GM04503 (cell line): Measurements from ENCODE around the gene INPP5D.

Experiments
- DNase-seq: peaks from one replicate; pipeline ENCODE4 v3.0.0-alpha.2; 2012; ENCODE audit warnings: low read depth

The INPP5D gene

DNA sequence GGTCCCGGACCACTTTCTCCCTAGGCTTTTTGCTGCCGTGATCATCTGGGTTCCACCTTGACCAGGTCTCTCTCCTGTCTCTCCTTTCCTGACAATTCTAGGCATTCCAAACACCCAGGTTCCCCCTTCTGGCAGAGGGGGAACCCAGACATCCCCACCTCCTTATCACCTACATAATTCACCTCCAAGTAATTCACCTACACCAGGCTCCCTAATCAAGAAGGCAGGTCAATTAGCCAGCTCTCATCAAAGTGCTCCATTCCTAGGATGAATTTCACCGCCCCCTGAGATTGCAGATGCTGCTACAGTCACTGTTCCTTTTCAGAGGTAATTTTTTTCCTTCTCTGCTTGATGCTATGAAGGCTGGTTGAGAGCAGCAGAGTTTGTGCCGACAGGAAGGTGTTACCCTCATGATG, 149.0 kb downstream of the INPP5D start:
- DNase-seq = no peak

- no peak for DNase-seq
Measured at GRCh38 chr2:233209533-233210171, 149.5 kb downstream of the INPP5D start.

DNA sequence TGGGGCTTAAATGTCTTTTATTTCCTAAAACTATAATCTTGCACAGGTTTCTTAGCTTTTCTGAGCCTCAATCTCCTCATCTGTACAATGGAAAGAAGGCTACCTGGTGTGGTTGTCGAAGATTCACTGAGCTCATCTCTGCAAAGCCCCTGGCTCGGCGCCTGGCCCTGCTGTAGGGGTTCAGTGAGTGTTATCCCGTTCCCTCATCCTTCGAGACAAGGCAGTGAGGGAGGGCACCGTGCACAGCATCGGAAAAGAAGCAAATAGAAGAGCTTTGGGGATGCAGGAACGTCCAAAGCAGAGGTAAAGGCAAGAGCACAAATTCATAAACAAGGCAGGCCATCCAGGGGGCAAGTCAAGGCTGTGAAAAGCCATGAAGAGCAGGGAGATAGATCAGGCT, 150.1 kb downstream of the INPP5D start:
- DNase-seq = no peak

DNA sequence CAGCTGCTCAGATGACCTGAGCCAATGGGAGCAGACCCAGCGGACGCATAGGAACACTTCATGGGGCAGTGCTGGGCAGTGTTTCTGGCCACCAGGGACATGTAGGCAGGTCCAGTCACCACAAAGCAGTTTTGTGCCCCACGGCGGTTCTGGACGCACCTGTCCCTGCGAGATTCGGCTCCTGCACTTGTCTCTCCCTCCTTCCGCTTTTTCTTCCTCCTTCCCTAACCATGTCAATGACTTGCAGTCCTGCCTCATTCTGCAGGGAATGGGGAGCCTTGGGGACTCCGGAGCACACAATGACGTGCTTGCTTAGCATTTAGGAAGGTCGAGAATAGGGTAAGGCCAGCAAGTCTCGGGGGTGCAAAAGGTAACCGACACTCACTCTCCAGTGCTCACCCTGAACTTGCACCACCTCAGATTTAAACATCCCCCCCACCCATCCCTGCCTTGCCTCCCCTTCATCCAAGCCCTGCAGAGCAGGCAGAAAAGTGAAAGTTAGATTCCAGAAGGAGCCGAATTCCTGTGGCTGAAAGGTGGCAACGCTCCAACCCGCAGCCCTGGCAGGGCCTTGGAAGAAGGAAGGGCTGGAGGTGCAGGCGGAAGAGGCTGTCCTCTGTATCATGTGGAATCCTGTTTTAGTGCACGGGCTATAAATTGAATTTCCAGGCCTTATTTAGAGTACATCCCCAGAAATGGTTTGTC, 150.9 kb downstream of the INPP5D start:
- peak; percentile 62 for DNase-seq

DNA sequence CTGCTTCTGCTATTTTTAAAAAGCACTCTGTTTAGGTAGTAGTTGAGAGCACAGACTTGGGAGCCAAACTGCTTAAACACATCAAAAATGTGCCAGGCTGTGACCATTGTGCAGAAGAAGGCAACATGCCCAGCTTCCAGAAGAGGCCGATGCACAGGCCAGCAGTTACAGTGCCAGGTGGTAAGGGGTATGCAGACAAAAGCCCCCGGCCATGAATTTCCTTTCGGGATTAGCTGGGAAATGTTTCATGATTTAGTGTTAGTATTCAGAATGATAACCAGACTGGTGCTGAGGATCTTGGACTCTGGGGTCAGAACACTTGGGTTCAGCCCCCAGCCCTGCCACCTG, 151.4 kb downstream of the INPP5D start:
- no peak for DNase-seq

- DNase-seq = no peak
Measured at GRCh38 chr2:233213011-233213410, 152.9 kb downstream of the INPP5D start.

- DNase-seq = no peak
Measured at GRCh38 chr2:233213975-233214374, 153.8 kb downstream of the INPP5D start.

- DNase-seq = no peak
Measured at GRCh38 chr2:233217892-233218377, 157.8 kb downstream of the INPP5D start.

DNA sequence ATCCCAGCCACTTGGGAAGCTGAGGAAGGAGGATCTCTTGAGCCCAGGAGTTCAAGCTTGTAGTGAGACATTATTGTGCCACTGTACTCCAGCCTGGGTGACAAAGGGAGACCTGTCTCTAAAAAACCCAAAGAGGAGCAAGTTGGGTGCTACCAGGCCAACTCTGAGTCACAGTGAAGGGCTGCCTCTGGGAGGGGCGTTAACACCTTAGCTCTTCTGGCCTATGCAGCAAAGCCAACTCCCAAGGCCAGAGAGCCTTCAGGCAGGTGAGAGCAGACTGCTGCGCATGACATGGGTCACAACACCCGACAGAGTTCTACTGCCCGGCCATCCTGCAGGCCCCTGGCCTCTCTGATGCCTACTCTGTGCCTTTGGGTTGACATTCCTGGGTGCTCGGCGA, 158.7 kb downstream of the INPP5D start:
- no peak for DNase-seq

- no peak for DNase-seq
Measured at GRCh38 chr2:233219848-233220247, 159.7 kb downstream of the INPP5D start.

DNA sequence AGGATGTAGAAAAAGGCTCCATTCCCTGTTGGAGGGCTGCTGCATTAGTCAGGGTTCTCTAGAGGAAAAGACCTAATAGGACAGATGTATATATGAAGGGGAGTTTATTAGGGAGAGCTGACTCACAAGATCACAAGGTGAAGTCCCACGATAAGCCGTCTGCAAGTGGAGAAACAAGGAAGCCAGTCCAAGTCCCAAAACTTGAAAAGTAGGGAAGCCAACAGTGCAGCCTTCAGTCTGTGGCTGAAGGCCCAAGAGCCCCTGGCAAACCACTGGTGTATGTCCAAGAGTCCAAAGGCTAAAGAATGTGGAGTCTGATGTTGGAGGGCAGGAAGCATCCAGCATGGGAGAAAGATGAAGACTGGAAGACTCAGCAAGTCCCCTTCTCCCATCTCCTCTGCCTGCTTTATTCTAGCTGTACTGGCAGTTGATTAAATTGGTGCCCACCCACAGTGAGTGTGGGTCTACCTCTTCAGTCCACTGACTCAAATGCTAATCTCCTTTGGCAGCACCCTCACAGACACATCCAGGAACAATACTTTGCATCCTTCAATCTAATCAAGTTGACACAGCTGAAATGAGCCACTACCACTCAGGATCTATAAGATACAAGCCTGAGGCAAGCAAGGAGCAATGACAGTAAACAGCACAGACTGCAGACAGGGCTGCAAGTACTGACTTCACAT, 161.4 kb downstream of the INPP5D start:
- DNase-seq = no peak

- no peak for DNase-seq
Measured at GRCh38 chr2:233223059-233223894, 163.1 kb downstream of the INPP5D start.

- DNase-seq = no peak
Measured at GRCh38 chr2:233225230-233226068, 165.3 kb downstream of the INPP5D start.

- DNase-seq = no peak
Measured at GRCh38 chr2:233226511-233227031, 166.4 kb downstream of the INPP5D start.

DNA sequence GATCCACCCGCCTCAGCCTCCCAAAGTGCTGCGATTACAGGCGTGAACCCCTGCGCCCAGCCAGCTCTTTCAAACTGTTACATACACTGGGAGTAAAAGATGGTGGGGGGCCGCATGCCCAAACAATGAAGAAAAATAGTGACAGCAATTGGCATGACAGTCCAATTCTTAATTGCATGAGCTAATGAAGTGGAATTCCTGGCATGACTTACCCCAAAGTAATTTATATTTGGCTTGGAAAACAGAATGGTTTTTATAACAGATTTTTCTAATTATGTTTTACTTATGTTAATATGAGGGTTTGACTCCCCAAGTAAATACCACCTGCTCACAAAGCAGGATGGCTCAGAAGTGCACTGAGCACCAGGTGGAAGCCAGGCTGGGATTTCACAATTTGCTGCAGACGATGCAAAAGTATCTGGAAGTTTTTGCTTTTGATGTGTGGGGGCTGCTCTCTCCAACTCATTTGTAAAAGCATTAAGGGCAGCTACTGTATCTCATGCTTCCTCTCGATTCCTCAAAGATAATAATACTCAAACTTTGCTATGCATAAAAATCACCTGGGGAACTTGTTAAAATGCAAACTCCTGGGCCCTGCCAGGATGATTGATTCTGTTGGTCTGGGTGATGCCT, 167.3 kb downstream of the INPP5D start:
- DNase-seq = no peak

- no peak for DNase-seq
Measured at GRCh38 chr2:233228376-233228775, 168.2 kb downstream of the INPP5D start.

DNA sequence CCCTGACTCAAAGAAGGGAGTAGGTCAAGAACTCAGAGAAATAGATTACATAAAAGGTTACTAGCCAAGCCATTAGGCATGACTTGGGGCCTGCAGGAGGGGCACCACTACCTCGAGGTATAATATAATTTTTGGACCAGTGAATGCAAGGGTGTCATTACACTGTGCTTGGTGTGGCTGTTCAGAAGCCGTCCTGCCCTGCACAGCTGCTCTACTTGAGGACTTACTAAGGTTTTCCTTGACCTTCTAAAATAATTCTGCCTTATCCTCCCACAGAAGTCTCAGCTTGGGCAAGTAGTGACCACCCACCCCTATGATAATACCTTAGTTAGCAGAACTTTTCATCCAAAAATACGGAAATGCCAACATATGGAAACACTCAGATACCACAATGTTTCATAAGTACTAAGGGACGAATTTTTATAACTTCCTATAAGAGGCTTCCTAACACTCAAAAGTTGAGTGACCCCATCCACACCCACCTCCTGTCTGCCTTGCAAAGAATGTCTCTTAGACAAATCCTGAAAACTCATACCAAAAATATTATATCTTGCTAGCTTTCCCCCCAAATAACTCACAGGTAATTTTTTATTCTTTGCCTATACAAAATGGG, 173.6 kb downstream of the INPP5D start:
- no peak for DNase-seq

- no peak for DNase-seq
Measured at GRCh38 chr2:233234264-233234663, 174.1 kb downstream of the INPP5D start.

DNA sequence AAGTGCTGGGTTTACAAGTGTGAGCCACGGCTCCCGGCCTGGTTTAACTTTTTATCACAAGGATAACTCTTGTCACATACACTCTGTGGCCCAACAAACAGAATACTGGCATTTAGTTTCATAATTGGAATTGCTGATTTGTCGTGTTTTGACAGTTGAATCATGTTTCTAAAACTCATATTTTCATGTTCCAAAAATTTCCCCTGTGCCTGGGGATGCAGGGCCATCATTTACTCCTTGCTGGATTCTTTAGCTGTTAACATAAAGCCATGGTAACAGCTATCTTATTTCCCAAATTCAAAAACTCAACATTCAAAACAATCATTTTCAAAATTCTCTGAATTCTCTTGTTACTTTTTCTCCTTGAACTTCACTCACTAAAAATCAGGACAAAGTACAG, 174.9 kb downstream of the INPP5D start:
- no peak for DNase-seq

GRCh38 chr2:233235977-233236376, 175.8 kb downstream of the INPP5D start:
- no peak for DNase-seq
